GM19397 (cell line): ENCODE results near the gene CHTF18.

ENCODE experiments used
- ATAC-seq: cut with Tn5 transposase; IDR thresholded peaks from one replicate; pipeline ENCODE4 v1.9.1; 2021; ENCODE audit warnings: mild to moderate bottlenecking, moderate library complexity; ENCODE audit not compliant: unreplicated experiment

The CHTF18 gene

DNA sequence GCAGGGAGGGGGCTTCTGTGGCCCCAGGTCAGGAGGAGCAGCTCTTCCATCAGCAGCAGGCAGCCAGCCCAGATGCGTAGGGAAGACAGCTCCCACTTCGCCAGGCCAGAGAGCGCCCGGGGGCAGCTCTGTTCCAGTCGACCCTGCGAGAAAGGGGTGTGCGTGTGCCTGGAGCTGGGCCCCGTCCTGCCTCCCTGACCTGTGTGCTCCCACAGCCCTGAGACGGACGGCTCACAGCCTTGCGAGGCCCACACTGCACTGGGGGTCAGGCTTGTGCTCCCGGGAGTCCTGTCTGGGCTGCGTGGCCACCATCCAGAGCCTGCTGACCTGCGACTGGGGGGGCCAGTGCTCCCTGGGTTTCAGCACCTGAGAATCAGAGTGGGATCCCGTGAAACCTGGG is 28.4 kb upstream of the CHTF18 start:
- no peak for ATAC-seq

DNA sequence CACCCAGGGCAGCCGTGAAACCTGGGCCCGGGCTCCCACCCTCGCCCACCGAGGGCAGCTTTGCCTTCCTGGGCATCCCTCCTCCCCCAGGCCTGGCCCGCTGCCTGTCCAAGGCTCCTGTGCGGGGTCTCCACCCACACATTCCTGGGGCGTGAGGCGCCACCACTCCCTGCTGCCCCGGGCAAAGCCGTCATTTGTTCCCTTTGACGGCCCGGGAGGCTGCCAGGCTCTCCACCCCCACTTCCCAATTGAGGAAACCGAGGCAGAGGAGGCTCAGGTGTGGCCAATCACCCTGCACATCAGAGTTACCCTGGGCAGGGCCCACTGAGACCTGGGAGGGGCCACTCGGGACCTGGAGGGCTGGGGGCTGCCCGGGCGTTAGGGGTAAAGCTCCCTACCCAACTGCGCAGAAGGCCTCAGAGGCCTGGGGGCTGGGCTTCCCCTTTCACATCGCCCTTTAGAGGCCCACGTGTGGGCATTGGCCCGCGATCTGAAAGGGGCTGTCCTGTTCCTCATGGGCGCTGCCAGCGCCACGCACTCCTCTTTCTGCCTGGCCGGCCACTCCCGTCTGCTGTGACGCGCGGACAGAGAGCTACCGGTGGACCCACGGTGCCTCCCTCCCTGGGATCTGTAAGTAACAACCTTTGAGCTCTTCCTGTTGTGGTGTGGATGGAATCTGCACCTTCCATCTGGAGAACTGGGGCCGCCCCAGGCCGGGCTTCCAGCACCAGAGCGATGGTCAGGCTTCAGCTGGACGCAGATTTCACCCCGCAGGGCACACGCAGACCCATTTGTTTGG is 27.7 kb upstream of the CHTF18 start, which contains the start of gene MSLN:
Gene MSLN, plus strand, starts transcription at position 190 of the 799 bp plus-strand sequence. CDS start 1,947 bp downstream, outside the sequence.
- no peak for ATAC-seq

GRCh38 chr16:761625-762513 is 26.6 kb upstream of the CHTF18 start:
- ATAC-seq, result no peak

DNA sequence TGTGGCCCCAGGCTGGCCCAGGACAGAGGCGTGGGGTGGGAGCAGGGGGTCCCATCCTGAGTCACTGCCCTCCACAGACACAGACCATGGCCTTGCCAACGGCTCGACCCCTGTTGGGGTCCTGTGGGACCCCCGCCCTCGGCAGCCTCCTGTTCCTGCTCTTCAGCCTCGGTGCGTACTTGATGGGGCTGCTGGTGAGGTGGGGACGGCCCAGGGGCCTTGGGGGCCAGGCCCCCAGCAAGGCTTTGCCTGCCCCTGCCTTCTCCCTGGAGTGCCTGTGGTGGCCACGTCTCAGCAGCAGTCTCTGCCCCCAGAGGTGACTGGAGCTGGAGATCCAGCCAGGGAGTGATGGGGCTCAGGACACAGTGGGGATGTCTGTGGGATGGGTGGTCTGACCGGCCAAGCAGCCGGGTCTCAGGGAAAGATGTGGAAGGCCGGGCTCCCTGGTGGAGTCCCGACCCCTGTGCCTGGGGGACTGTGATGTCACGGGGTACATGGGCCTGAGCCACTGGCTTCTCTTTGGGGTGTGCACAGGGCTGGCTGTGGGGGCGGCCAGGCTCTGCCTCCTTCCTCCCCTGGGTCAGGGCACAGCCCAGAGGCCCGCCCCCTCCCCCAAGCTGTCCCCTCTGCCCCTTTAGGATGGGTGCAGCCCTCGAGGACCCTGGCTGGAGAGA is 25.7 kb upstream of the CHTF18 start:
- ATAC-seq, result no peak

DNA sequence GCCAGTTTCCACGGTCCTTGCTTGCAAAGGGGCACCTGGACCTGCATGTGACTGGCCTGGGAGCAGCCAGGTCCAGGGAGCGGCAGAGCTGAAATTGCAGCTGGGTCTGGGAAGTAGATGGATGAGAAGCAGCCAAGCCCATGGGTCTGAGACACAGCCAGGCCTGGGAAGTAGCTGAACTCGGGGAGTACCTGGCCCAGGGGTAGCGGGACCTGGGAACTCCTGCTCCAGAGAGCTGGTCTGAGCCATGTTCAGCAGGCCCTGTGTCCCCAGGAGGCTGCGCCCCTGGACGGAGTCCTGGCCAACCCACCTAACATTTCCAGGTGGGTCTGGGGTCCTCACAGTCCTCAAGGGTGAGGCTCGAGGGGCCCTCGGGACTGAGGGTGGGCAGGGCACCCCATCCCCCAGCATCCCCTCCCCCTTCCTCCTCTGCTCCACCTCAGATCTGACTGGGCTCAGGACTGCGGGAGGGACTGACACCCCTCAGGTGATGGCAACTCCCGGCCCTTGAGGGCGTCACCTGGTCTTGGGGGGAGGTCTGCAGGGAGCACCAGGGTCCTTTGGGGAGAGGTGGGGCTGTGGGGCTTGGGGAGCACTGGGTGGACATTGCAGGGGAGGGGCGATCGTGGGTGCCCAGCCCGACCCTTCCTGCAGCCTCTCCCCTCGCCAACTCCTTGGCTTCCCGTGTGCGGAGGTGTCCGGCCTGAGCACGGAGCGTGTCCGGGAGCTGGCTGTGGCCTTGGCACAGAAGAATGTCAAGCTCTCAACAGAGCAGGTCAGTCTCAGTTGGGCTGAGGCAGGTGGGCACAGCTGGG is 24.8 kb upstream of the CHTF18 start:
- ATAC-seq, result no peak

- no peak for ATAC-seq
These were observed 24.2 kb upstream of the CHTF18 start for GRCh38 chr16:764184-764750.

GRCh38 chr16:764848-765487 is 23.5 kb upstream of the CHTF18 start:
- no peak for ATAC-seq

DNA sequence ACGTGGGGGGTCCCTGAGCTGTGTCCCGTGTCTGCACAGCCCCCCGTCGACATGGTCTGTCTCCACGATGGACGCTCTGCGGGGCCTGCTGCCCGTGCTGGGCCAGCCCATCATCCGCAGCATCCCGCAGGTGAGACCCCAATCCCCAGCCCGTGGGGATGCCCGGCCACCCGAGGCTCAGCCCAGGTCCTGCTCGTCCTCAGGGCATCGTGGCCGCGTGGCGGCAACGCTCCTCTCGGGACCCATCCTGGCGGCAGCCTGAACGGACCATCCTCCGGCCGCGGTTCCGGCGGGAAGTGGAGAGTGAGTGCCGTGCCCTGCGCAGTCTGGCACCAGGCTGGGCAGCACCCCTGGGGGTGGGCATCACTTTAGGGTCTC is 22.9 kb upstream of the CHTF18 start:
- ATAC-seq, result no peak

DNA sequence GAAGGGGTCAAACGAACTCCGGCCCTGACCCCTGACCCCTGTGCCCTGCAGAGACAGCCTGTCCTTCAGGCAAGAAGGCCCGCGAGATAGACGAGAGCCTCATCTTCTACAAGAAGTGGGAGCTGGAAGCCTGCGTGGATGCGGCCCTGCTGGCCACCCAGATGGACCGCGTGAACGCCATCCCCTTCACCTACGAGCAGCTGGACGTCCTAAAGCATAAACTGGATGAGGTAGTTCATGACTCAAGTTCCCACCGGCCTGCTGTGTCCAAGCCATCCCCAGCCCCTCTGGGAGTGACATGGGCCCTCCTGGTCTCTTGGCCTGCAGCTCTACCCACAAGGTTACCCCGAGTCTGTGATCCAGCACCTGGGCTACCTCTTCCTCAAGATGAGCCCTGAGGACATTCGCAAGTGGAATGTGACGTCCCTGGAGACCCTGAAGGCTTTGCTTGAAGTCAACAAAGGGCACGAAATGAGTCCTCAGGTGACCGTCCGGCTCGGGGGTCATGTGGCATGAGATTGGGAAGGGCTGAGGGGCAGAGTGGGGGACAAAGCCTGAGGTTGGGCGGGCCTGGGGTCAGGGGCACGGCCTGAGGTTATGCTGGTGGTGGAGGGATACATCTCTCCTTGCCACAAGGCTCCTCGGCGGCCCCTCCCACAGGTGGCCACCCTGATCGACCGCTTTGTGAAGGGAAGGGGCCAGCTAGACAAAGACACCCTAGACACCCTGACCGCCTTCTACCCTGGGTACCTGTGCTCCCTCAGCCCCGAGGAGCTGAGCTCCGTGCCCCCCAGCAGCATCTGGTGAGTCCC is 22.2 kb upstream of the CHTF18 start:
- ATAC-seq, result no peak

DNA sequence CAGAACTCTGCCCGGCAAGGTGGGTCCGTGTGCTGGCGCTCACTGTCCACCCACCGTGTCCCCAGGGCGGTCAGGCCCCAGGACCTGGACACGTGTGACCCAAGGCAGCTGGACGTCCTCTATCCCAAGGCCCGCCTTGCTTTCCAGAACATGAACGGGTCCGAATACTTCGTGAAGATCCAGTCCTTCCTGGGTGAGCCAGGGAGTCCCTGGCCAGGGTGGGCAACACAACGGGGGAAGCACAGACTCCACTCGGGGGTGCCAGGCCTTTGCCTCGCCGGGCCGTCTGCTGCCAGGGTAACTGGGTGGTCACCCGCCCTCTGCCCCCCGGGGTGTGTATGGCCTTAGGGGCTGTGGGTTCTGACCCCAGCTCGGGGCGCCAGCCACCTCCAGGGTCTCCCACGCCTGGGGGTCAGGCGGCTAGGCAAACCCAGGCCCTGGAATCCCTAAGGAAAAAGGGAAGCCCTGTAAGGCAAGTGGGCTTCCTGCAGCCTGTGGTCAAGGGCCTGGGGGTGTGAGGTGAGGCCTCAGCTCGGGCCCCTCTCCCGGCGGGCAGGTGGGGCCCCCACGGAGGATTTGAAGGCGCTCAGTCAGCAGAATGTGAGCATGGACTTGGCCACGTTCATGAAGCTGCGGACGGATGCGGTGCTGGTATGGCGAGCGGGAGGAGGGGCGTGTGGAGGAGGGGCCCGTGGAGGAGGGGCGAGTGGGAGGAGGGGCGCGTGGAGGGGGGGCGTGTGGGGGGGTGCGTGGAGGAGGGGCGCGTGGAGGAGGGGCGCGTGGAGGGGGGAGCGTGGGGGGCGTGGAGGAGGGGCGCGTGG is 21.4 kb upstream of the CHTF18 start:
- no peak for ATAC-seq

DNA sequence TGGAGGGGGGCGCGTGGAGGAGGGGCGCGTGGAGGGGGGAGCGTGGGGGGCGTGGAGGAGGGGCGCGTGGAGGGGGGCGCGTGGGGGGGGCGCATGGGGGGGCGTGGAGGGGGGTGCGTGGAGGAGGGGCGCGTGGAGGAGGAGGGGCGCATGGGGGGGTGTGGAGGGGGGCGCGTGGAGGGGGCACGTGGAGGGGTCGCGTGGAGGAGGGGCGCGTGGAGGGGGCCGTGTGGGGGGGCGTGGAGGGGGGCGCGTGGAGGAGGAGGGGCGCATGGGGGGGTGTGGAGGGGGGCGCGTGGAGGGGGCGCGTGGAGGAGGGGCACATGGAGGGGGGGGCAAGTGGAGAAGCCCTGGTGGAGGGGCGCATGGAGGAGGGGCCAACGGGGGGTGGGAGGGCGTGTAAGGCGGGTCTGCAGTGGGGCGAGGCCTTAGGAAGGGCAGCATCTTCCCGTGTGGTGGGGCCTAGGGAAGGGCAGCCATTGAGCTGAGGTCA is 20.6 kb upstream of the CHTF18 start:
- no peak for ATAC-seq

DNA sequence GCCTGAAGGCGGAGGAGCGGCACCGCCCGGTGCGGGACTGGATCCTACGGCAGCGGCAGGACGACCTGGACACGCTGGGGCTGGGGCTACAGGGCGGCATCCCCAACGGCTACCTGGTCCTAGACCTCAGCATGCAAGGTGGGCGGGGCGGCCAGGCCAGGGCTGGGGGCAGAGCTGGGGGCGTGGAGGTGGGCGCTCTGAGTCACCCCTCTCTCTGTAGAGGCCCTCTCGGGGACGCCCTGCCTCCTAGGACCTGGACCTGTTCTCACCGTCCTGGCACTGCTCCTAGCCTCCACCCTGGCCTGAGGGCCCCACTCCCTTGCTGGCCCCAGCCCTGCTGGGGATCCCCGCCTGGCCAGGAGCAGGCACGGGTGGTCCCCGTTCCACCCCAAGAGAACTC is 20.0 kb upstream of the CHTF18 start:
- no peak for ATAC-seq

- ATAC-seq, result no peak
These were observed 19.1 kb upstream of the CHTF18 start for GRCh38 chr16:769184-769784.

DNA sequence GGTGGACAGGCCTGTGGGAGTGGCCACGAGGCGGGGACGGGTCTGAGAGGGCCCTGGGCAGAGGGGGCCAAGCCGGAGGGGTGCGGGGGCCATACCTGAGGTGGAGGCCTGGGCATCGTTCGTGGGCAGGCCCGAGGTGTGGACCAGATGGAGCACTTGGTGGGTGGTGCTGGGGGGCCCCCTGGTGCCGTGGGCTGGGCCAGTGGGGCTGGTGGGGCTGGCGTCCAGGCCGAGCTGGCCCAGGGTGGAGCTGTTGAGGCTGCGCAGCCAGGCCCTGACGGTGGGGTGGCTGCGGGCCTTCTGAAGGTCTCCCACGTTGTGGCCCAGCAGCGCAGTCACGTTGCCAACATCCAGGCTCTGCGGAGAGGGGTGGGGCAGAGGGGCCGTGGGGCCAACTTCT is 18.5 kb upstream of the CHTF18 start:
- ATAC-seq, result no peak

DNA sequence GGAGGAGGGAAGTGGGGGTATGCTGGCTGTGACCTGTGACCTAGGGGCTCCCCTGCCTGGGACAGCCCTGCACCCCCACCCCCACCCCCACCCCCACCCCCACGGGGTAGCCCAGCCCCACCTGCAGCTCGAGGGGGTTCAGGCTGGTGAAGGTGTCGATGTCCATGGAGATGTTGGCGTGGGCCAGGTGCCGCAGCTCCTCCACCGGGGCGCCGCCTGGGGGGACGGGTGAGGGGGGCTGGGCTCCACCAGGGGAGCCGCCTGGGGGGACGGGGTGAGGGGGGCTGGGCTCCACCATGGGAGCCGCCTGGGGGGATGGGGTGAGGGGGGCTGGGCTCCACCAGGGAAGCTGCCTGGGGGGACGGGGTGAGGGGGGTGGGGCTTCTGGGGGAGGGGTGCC is 18.0 kb upstream of the CHTF18 start:
- no peak for ATAC-seq

- no peak for ATAC-seq
These were observed 15.5 kb upstream of the CHTF18 start for GRCh38 chr16:772959-773358.
